GM18870 (cell line): ENCODE measurements around the gene GALNT9.
"Not testable (repeated sequence)": the region's sequence is repeated elsewhere in the genome, so short reads cannot be mapped to it uniquely, and the experiment has no call there.

Experiments
- ATAC-seq: cut with Tn5 transposase; IDR thresholded peaks from one replicate; pipeline ENCODE4 v1.9.1; 2021; ENCODE audit warnings: moderate library complexity; ENCODE audit not compliant: unreplicated experiment

The GALNT9 gene

DNA sequence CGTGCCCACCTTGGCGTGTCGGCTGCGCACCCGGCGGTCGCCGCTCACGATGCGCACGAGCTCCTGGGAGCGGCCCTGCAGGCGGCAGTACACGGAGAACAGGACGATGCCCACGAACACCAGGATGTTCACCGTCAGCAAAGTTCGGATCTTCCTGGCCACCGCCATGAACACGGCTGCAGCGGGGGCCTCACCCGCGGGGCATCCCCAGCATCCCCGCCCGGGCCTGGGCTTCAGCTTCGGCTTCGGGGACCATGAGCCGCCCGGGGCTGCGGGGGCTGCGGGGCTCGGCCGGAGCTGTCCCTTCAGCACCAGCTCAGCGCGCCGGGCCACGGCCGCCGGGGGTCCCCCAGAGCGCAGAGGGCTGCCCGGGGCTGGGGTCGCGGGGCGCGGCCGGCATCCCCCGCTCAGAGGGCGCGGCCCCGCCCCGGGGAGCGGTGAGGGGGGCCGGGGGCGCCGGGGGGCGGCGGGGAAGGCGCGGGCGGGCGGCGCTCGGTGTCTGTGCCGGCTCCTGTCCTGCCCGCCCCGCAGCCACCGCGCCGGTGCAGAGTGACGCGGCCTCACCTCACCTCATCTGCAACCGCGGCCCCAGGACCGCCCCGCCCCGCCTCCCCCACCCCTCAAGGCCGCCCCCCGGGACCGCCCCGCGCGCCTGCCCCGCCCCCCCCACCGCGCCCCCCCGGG, at the start of gene GALNT9:
TSS of gene GALNT9 (minus strand) at position 554 of the 684 bp plus-strand sequence. CDS start at position 168, 386 bp downstream.
- no peak for ATAC-seq

DNA sequence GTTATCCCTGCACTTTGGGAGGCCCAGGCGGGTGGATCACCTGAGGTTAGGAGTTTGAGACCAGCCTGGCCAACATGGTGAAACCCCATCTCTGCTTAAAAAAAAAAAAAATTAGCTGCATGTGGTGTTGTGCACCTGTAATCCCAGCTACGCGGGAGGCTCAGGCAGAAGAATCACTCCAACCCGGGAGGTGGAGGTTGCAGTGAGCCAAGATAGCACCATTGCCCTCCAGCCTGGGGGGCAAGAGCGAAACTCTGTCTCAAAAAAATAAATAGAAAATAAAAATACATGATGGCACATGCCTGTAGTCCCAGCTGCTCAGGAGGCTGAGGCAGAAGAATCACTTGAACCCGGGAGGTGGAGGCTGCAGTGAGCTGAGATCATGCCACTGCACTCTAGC, 49.7 kb upstream of the GALNT9 start:
- not testable (repeated sequence) for ATAC-seq

DNA sequence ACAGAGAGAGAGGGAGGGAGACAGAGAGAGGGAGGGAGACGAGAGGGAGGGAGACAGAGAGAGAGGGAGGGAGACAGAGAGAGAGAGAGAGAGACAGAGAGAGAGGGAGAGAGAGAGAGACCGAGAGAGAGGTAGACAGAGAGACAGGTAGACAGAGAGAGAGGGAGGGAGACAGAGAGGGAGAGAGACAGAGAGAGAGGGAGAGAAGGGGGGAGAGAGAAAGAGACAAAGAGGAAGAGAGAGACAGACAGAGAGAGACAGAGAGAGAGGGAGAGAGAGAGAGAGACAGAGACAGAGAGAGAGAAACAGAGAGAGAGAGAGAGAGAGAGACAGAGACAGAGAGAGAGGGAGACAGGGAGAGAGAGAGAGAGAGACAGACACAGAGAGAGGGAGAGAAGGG, 47.8 kb upstream of the GALNT9 start:
- no peak for ATAC-seq

DNA sequence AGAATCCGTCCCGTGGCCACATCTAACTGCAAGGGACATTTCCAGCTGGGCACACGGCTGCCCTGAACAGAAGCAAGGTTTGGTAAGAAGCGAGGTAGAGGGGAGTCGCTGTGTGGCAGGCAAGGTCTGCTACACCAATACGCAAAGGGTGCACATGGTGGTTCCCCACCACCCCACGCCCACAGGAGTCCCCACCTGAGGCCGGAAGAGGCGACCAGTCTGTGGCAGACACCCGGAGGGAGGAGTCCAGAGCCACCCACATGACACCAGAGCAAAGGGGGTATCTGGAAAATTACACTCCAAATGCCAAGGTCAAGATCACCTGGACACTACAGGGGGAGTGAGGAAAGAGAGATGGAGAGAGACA, 47.1 kb upstream of the GALNT9 start:
- no peak for ATAC-seq

DNA sequence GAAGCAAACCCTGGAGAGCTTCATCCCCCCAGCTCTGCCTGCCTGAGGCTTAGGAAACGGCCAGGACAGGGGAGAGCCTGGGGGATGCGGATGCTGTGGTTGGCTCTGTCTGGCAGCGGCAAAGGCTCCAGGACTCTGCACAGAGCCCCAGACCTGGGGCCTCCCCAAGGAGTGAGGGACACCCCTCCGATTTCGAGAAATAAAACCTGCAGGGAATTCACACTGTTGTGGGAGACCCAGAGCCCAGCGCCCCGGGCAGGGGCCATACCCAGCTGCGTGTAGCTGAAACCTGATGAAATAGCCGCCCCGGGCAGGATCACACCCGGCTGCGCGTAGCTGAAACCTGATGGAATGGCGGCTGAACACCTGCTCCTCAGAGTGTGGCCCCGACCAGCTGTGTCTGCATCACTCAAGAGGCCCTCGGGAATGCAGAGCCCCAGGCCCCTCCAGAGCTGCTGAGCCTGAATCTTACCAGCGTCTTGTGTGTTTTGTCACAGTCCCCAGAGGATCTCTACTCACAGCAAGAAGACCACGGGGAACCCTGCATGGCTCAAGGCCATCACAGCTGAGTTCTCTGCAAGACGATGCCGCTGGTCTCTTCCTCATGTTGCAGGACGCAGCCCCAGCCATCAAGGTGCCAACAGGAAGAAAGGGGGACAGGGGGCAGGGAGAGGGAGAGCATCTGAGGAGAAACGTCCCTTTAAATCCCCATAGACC, 46.5 kb upstream of the GALNT9 start:
- no peak for ATAC-seq

DNA sequence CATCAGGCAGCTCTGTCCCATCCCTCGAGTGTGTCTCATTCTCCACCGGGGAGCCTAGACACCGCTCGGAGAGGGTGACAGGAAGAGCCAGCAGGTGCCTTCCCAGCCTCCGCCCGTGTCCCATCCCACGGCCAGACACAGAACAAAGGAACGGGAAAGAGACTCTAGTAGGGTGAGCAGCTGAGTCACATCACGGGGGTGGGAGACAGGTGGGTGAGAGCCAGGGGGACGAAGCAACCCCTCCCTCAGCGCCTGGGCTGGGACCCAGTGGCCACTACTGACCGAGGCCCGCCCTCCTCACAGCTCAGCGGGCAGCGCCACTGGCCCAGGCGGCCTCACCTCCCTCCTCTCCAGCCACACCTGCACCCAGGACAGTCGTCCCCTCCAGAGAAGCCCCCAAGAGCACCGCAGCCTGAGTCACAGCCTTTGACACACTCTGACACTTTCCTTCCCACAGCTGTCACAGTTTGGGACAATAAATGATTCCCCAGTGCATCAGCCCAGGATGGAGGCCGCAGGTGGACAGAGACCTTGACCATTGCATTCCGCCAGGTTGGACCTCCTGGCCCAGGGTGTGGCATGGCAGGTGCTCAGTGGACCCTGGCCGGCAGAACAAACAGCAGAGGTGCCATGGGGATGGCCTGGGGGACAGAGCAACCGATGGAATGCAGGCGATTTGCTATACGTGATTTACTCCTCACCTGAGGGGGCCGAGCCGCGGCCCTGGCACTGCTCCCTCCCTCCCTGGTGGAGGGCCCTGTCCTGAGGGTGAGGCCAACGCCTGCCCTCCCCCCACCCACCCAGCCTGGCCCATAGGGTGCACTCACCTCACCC, 45.4 kb upstream of the GALNT9 start:
- no peak for ATAC-seq

DNA sequence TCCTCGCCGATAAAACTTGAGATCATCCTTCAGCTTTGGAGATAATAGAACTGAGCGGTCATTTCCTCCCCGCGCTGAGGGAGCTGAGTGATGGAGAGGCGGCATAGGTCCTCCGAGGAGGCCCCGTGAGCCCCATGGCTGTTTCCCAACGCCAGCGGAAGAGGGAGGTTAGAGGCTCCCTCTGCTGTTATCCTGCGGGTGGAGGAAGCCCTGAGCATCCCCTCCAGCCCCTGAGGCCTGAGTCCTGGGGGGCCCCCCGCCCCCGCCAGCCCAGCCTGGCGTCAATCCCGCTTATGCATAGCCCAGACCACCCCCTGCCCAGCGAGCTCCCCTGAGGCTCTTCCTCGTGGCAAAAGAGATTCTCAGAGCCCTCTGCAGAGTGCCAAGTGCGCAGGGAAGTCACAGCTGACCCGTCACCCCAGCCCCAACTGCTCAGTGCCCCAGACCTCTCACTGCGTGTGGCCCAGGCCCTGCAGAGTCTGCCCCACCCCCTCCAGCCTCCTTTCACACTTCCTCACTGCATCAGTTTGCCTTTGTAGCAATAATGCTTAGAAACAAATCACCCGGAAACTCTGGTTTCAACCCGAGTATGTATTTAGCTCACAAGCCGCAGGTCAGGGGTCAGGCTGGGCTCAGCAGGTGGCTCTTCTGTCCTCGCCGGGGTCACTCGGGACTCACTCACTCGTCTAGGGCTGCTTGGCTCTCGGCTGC, 44.7 kb upstream of the GALNT9 start:
- ATAC-seq: no peak

DNA sequence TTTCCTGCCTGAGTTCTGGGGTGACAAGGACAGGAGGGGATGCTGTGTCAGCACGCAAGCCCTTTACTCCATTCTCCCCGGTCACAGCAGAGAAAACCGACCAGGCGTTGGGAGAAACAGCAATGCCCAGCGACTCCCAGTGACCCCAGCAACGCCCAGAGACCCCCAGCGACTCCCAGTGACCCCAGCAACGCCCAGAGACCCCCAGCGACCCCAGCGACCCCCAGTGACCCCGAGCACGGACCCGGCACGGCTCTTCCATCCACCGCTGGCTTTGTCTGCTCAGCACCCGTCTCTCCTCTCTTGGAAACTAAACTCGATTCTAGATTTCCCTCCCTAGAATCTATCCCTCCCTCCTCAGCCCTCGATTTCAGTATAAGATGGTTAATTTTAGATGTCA, 38.5 kb upstream of the GALNT9 start:
- ATAC-seq: no peak

DNA sequence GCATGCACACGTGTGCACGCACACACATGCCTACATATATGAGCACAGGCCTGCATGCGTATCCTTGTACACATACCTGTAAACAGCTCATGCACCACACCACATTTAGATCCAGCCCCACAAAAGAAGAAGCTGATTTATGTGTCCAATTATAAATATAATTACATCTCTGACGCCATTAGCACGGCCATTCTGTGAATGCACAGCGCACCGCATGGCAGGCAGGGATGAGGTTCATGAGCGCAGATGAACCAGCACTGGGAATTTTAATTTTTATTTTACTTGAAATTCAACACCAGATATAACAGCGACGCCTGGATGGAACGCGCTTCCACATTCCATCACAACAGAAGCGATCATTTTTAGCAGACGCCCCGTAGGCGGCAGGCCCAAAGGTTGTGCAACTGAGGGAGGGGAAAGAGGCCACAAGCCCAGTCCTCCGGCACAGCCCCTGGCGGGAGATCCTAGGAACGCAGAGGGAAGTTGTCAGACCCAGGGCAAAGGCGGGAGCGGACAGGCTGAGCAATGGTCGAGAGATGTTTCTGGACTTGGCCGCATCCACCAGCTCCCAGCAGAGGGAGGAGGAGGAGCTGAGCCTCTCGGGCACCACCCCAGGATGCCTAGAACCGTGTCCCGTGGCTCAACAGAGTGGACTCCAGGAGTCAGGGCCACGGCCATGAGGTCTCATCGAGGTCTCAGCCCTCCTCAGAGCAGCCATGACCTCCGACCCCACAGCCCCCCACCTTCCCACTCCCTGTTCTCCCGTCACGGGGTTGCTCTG, 37.9 kb upstream of the GALNT9 start:
- ATAC-seq: no peak

DNA sequence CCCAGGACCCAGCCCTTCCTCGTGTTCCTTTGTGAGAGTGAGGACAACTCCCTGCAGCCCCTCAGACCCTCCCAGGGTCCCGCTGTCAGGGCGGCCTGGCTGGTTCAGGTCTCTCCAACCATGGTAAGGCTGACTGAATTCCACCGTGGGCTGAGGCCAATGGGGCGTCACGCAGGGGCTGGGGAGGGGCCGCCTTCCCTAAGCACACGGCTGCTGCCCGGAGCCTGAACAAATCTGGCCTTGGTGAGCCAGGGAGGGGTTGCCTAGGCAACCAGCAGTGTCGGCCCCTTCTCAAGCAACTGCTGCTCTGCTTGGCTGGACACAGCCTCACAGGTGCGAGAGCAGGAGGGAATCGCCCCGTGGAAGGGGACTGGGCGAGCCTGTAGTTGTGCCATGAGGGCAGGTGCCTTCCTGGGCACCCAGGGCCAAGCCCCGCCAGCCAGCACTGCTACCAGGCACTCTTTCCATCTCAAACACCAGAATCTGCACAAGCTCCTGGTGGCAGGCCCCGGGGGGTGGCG, 37.0 kb upstream of the GALNT9 start:
- no peak for ATAC-seq

DNA sequence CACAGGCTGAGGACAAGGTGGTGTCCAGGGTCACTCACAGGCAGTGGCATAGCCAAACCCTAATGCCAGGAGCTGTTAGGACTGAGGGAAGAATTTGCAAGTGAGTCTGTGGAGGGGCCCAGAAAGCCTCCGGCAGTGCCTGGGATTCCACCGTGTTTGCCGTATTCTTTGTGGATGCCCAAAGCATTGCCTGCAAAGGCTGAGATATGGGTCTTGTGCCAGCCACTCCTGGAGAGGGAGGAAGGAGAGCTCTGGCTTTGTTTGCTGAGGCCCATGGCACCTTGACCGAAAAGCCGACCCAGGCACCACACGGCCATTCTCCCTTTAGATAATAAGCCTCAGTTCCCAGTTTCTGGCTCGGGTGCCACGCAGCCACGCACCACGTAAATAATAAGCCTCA, 35.8 kb upstream of the GALNT9 start:
- no peak for ATAC-seq

DNA sequence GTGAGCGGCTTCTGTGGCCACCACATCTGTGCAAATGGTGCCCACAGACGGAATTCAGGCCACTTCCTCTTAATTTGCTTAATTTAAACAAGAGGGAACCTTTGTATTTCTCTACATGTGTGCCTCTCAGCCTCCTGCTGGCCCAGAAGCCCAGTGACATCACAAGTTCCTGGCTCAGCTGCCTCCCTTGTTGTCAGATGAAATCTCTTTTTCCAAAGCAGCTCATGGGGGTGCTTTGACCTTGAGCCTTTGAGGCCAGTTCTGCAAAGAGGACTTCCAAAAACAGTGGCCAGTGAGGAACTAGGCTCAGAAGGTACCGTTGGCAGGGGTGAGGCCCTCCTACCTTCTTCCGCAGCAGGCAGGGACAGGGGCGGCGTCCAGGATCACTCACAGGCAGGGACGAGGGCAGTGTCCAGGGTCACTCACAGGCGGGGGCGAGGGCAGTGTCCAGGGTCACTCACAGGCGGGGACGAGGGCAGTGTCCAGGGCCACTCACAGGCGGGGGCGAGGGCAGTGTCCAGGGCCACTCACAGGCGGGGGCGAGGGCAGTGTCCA, 35.0 kb upstream of the GALNT9 start:
- ATAC-seq: no peak

DNA sequence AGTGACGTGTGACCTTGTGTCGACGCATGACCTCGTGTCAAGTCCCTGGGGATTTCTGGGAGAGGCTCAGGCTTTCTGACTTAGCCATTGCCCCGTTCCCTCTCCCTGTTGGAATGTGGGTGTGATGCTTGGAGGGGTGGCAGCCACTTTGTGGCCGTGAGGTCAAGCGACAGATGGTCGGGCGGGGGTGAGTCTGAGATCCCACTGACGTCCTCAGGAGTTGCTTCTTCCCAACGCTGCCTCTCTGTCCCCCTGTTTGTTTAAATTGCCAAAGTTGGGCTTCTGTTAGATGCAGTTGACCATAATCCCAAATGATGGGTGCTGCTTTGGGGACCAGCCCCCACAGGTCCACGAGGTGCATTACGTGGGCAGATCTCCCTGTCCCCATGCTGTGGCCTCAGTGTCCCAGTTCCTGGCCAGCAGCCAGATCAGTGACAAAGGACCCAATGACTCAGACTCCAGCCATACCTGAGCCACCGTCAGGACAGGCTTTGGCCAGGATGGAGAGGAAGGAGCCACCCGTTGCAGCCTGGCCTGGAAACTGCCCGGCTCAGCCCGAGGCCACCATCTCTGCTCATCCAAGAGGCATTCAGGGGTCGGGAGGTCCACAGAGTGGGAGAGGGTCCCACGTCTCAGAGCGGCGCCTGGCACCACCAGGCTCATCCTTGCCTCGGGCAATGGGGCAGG, 34.4 kb upstream of the GALNT9 start:
- ATAC-seq: no peak

DNA sequence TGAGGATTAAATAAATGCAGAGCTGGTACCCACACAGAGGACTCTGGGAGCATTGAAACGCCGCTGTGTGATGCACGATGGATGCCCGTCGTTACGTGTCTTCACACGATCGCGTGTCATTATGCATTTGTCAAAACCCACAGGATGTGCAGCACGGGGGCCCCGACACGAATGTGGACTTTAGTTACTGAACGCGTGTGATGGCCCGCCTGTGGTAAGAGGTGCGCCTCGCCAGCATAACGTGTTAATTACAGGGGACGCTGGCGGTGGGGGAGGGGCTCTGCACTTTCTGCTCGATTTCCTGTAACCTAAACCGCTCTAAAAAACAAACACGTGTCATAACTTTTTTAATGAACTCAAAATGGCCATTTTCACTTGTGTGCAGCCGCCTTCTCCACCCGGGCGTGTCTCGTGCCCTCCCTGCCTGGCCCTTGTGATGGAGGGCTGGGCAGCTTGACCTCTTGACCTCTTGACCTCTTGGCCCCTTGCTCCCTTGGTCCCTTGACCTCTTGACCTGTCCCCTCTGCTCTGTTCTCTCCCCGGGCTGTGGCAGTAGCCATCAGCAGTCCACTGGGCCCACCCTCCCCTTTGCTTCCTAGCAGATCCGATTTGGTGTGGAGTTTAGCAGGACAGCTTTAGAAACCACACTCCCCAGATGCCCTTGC, 33.7 kb upstream of the GALNT9 start:
- no peak for ATAC-seq

DNA sequence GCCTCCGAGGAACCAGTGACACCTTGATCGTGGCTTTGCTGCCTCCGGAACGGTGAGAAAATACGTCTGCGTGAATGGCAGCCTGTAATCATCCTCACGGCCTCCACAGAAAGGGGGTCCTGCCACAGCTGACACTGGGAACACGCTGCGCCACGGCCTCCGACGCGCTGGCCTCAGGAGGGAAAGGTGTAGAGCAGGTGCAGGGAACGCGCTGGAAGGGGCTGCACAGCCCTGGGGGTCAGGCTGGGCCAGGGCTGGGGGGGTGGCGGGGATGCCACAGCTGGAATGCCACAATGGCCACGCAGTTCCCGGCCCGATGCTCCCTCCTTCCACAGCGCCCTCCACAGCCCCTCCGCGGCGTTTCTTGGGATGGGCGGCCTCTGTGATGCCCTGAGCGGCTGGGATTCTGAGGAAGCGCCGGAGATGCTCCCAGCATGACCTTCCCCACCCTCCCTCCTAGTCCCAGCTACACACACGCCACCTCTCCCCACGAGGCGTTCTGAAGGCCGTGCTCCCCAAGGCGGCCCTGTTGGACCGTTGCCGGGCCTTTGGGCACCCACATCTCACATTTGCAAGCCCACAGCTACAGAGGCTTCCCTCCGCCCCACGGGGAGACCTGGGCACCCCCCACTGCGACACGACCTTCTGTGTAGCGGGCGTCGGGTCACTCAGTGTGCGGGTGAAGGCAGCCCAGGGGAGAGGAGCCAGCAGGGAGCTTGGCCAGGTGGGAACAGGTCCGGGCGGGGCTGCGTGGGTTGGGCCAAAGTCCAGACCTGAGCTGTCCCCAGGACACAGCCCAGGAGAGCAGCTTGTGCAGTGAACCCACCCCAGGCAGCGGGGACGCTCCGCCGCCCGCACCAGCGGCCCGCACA, 31.8 kb upstream of the GALNT9 start:
- ATAC-seq: no peak

DNA sequence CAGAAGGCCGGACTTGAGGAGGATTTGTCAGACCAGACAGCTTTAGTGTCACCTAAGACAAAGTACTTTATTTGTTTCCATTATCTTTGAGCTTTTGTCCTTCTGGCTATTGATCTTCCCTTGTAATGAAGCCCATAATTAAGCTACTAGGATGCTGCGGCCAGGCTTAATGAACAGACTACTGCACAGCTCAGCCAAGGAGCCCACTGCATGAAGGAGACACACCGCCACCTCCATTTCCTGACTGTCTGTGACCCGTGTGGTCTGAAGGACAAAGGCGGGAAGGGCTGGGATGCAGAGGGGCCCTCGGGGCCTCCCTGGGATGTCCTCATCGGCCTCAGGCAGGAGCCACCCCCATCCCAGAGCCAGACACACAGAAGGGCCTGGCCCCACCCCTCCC, 31.0 kb upstream of the GALNT9 start:
- no peak for ATAC-seq

DNA sequence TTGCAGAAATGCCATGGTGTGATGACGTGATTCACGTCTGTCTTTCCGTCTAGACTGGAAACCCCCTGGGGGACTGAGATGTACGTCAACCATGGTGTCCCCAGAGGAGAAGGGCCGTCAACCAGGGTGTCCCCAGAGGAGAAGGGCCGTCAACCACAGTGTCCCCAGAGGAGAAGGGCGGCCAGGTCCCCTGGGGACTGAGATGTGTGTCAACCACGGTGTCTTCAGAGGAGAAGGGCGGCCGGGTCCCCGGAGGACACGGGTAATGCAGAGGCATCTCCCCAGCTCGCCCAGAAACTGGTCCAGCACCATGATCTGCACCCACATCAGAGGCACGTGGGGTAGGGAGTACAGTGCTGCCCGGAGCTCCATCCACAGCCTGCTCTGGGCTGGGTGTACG, 30.6 kb upstream of the GALNT9 start:
- no peak for ATAC-seq

DNA sequence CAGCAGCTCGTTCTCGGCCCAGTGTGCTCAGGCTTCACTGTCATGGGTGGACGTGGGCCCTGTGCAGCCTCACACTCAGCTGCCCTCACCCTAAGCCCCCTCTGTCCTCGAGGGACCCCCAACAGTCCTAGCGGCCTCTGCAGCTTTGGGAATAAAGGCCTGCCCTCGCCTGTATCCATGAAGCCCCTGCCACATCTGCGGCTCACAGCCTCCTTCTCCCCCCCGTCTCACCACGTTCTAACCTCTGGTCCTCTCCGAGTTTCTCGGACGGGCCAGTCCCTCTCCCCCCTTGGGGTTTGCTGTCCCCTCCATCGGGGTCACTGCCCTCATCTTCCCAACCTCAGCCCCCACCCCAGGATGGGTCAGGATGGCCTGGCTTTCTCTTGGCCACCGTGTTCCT, 30.2 kb upstream of the GALNT9 start:
- no peak for ATAC-seq
